Stimulated activated naive CD8-positive, alpha-beta T cell treated with anti-CD3 and anti-CD28 coated beads, Interleukin-15, Interleukin-2, amounts not matched to agents 100 U/mL and 50 U/mL, for 24 hours (primary cell): Measurements from ENCODE around the gene INS.

Experiments
- ATAC-seq: fragments of 150-1000 bp; cut with Tn5 transposase; one replicate; pipeline ENCODE4 v1.10.0; 2021
- DNase-seq: peaks from one replicate; pipeline ENCODE4 v3.0.0; 2021

Gene INS

GRCh38 chr11:2114430-2115241, 46.4 kb downstream of the INS start:
- DNase-seq = no peak
- ATAC-seq = no peak

- DNase-seq = no peak
- ATAC-seq = no peak
These were observed 47.2 kb downstream of the INS start for GRCh38 chr11:2113776-2114175.

GRCh38 chr11:2110521-2110920, 50.5 kb downstream of the INS start:
- DNase-seq (no peak), ATAC-seq (no peak)
